BLaER1 (cell line): ENCODE data around the gene NCAPG2.

Experiments
- H3K27ac ChIP-seq: shearing (Covaris generic); formaldehyde crosslinking; 2 replicates; pipeline ENCODE4 v1.8.1; 2022
- H3K27me3 ChIP-seq: shearing (Covaris generic); formaldehyde crosslinking; 2 replicates; pipeline ENCODE4 v1.8.1; 2022
- H3K36me3 ChIP-seq: shearing (Covaris generic); formaldehyde crosslinking; 2 replicates; pipeline ENCODE4 v1.8.1; 2022
- H3K4me1 ChIP-seq: shearing (Covaris generic); formaldehyde crosslinking; 2 replicates; pipeline ENCODE4 v1.8.1; 2022
- H3K4me2 ChIP-seq: shearing (Covaris generic); formaldehyde crosslinking; 2 replicates; pipeline ENCODE4 v1.8.1; 2022
- H3K4me3 ChIP-seq: shearing (Covaris generic); formaldehyde crosslinking; 2 replicates; pipeline ENCODE4 v1.8.1; 2022
- H3K9ac ChIP-seq: shearing (Covaris generic); formaldehyde crosslinking; 2 replicates; pipeline ENCODE4 v1.8.1; 2022
- H3K9me3 ChIP-seq: shearing (Covaris generic); formaldehyde crosslinking; 2 replicates; pipeline ENCODE4 v1.8.1; 2022
- H4K20me1 ChIP-seq: shearing (Covaris generic); formaldehyde crosslinking; 2 replicates; pipeline ENCODE4 v1.8.1; 2022
- Cebpa-rat ChIP-seq: shearing (Covaris generic); IDR thresholded peaks from 2 replicates; pipeline ENCODE4 v1.8.1; 2022

NCAPG2 gene

GRCh38 chr7:158727690-158728089 is 23.1 kb upstream of the NCAPG2 start:
- no peaks in the 10 kb centered on the region for H4K20me1 ChIP-seq
- no peaks in the 10 kb centered on the region for H3K9me3 ChIP-seq
- no peak for TF ChIP-seq Cebpa-rat
- H3K4me3 ChIP-seq = no peak overlapping the region
- no peaks in the 10 kb centered on the region for H3K4me1 ChIP-seq
- H3K27me3 ChIP-seq = no peaks in the 10 kb centered on the region
- H3K9ac ChIP-seq = no peak overlapping the region
- H3K4me2 ChIP-seq = no peak overlapping the region
- peaks cover 28% of the 10 kb centered on the region for H3K36me3 ChIP-seq
- H3K27ac ChIP-seq = no peak overlapping the region

GRCh38 chr7:158726277-158726807 is 21.7 kb upstream of the NCAPG2 start:
- Histone ChIP-seq H3K9me3 (no peaks in the 10 kb centered on the region), H3K9ac (no peak overlapping the region), H3K27ac (no peak overlapping the region), H4K20me1 (no peaks in the 10 kb centered on the region), H3K36me3 (peaks cover 17% of the 10 kb centered on the region), H3K4me1 (no peaks in the 10 kb centered on the region), H3K27me3 (no peaks in the 10 kb centered on the region), H3K4me3 (no peak overlapping the region), H3K4me2 (no peak overlapping the region)
- TF ChIP-seq Cebpa-rat = no peak

- H3K9me3 ChIP-seq = no peaks in the 10 kb centered on the region
- H3K4me3 ChIP-seq = no peak overlapping the region
- no peak overlapping the region for H3K27ac ChIP-seq
- no peak overlapping the region for H3K4me2 ChIP-seq
- no peak overlapping the region for H3K9ac ChIP-seq
- no peaks in the 10 kb centered on the region for H4K20me1 ChIP-seq
- H3K36me3 ChIP-seq = peaks cover 8% of the 10 kb centered on the region
- H3K4me1 ChIP-seq = no peaks in the 10 kb centered on the region
- H3K27me3 ChIP-seq = no peaks in the 10 kb centered on the region
- no peak for TF ChIP-seq Cebpa-rat
Observed at GRCh38 chr7:158725506-158725800, 20.8 kb upstream of the NCAPG2 start.

GRCh38 chr7:158724658-158725505 is 20.3 kb upstream of the NCAPG2 start:
- TF ChIP-seq Cebpa-rat = no peak
- no peak overlapping the region for H3K4me3 ChIP-seq
- no peaks in the 10 kb centered on the region for H3K4me1 ChIP-seq
- no peaks in the 10 kb centered on the region for H4K20me1 ChIP-seq
- no peaks in the 10 kb centered on the region for H3K27me3 ChIP-seq
- H3K36me3 ChIP-seq = peaks cover 3% of the 10 kb centered on the region
- H3K9ac ChIP-seq = no peak overlapping the region
- H3K27ac ChIP-seq = no peak overlapping the region
- no peaks in the 10 kb centered on the region for H3K9me3 ChIP-seq
- no peak overlapping the region for H3K4me2 ChIP-seq

- Histone ChIP-seq H3K9ac (no peak overlapping the region), H3K4me2 (no peak overlapping the region), H3K27me3 (no peaks in the 10 kb centered on the region), H4K20me1 (no peaks in the 10 kb centered on the region), H3K4me1 (no peaks in the 10 kb centered on the region), H3K9me3 (no peaks in the 10 kb centered on the region), H3K27ac (no peak overlapping the region), H3K36me3 (no peaks in the 10 kb centered on the region), H3K4me3 (no peak overlapping the region)
- no peak for TF ChIP-seq Cebpa-rat
Observed at GRCh38 chr7:158723714-158724385, 19.2 kb upstream of the NCAPG2 start.

GRCh38 chr7:158723266-158723665 is 18.7 kb upstream of the NCAPG2 start:
- TF ChIP-seq Cebpa-rat = no peak
- Histone ChIP-seq H3K36me3 (no peaks in the 10 kb centered on the region), H3K27ac (no peak overlapping the region), H3K4me1 (no peaks in the 10 kb centered on the region), H3K27me3 (no peaks in the 10 kb centered on the region), H3K9me3 (no peaks in the 10 kb centered on the region), H3K4me2 (no peak overlapping the region), H3K4me3 (no peak overlapping the region), H3K9ac (no peak overlapping the region), H4K20me1 (no peaks in the 10 kb centered on the region)

GRCh38 chr7:158722574-158723237 is 18.1 kb upstream of the NCAPG2 start:
- Histone ChIP-seq H3K9me3 (no peaks in the 10 kb centered on the region), H3K27ac (no peak overlapping the region), H4K20me1 (no peaks in the 10 kb centered on the region), H3K4me2 (no peak overlapping the region), H3K27me3 (no peaks in the 10 kb centered on the region), H3K36me3 (no peaks in the 10 kb centered on the region), H3K4me3 (no peak overlapping the region), H3K4me1 (no peaks in the 10 kb centered on the region), H3K9ac (no peak overlapping the region)
- TF ChIP-seq Cebpa-rat = no peak

- Histone ChIP-seq H3K27ac (no peak overlapping the region), H3K4me3 (no peak overlapping the region), H3K27me3 (0 out of 2 replicates have a peak, but pooled peaks cover 4% of the 10 kb centered on the region), H3K9me3 (no peaks in the 10 kb centered on the region), H3K4me1 (no peaks in the 10 kb centered on the region; the same call in 1 of the 2 replicates), H3K36me3 (no peaks in the 10 kb centered on the region), H3K9ac (no peak overlapping the region), H4K20me1 (no peaks in the 10 kb centered on the region), H3K4me2 (no peak overlapping the region)
- no peak; the same call in 1 of the 2 replicates for TF ChIP-seq Cebpa-rat
Observed at GRCh38 chr7:158720112-158720511, 15.5 kb upstream of the NCAPG2 start.

GRCh38 chr7:158716802-158717201 is 12.2 kb upstream of the NCAPG2 start:
- Histone ChIP-seq H3K4me1 (peaks cover 13% of the 10 kb centered on the region), H3K36me3 (no peaks in the 10 kb centered on the region), H3K27me3 (0 out of 2 replicates have a peak, but pooled peaks cover 4% of the 10 kb centered on the region), H3K4me2 (0 out of 2 replicates have a peak overlapping the region, but pooled peaks have one; percentile 22), H3K4me3 (no peak overlapping the region), H3K9ac (no peak overlapping the region), H4K20me1 (no peaks in the 10 kb centered on the region), H3K27ac (no peak overlapping the region), H3K9me3 (no peaks in the 10 kb centered on the region)
- TF ChIP-seq Cebpa-rat = no peak
